Measurements from ENCODE around the gene CHD1L.

DNA sequence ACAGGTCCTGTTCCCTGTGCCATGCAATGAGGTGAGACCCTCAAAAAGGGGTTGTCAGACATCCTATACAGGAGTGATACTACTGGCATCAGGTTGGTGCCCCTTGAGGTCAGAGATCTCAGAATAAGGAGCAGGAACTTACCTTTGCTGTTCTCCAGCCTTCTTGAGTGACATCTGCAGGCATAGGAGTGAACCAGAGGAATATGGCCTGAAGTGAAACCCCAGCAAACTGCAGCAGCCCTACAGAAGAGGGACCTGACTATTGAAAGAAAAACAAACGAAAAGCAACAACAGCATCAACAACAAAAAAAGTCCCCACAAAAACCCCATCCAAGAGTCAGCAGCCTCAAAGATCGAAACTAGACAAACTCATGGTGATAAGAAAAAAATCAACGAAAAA lies 74.5 kb downstream of the CHD1L start:
- TF ChIP-seq, protein P1, sequence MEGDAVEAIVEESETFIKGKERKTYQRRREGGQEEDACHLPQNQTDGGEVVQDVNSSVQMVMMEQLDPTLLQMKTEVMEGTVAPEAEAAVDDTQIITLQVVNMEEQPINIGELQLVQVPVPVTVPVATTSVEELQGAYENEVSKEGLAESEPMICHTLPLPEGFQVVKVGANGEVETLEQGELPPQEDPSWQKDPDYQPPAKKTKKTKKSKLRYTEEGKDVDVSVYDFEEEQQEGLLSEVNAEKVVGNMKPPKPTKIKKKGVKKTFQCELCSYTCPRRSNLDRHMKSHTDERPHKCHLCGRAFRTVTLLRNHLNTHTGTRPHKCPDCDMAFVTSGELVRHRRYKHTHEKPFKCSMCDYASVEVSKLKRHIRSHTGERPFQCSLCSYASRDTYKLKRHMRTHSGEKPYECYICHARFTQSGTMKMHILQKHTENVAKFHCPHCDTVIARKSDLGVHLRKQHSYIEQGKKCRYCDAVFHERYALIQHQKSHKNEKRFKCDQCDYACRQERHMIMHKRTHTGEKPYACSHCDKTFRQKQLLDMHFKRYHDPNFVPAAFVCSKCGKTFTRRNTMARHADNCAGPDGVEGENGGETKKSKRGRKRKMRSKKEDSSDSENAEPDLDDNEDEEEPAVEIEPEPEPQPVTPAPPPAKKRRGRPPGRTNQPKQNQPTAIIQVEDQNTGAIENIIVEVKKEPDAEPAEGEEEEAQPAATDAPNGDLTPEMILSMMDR (IDR thresholded peaks at IDR 0.05; ENCODE audit: low read length) = no peak
- TF ChIP-seq EZH2 (IDR thresholded peaks at IDR 0.05; ENCODE audit: borderline replicate concordance, low read length) = no peak

All from OCI-LY1 (cell line).